Natural killer cell (primary cell): ENCODE data around the gene WDR37. TPM values are rescaled to one million over a fixed set of nuclear protein-coding genes. Genes with fewer than 3 reads are reported as not detected.
"Not testable (repeated sequence)": the region's sequence is repeated elsewhere in the genome, so short reads cannot be mapped to it uniquely, and the experiment has no call there.

Experiments
- ATAC-seq, 3 donors: fragments of 150-1000 bp in 2 of 3; fragments of 200-7000 bp in 1 of 3; cut with Tn5 transposase; 1 replicate in 1 of 3; 2 replicates in 2 of 3; pipeline ENCODE4 v1.10.0; 2021; ENCODE audit warnings: mild to moderate bottlenecking in 2 of 3, moderate library complexity in 2 of 3
- DNase-seq, 2 donors: peaks; one replicate each; pipeline versions ENCODE4 v3.0.0 to v3.0.0-alpha.2; 2013 to 2021; ENCODE audit warnings: mixed read lengths in 1 of 2
- H3K27ac ChIP-seq: one replicate; pipeline ENCODE4 v1.5.1; 2013; ENCODE audit warnings: mild to moderate bottlenecking, low read length
- H3K27me3 ChIP-seq: one replicate; pipeline ENCODE4 v1.6.1; 2013; ENCODE audit warnings: low read length; ENCODE audit not compliant: control insufficient read depth, insufficient read depth
- H3K36me3 ChIP-seq: one replicate; pipeline ENCODE4 v1.6.1; 2013; ENCODE audit warnings: low read length; ENCODE audit not compliant: control insufficient read depth, insufficient read depth
- H3K4me1 ChIP-seq: one replicate; pipeline ENCODE4 v1.6.1; 2013; ENCODE audit warnings: low read length; ENCODE audit not compliant: control insufficient read depth, insufficient read depth
- H3K4me3 ChIP-seq: one replicate; pipeline ENCODE4 v1.5.1; 2013; ENCODE audit warnings: low read length
- H3K9me3 ChIP-seq: one replicate; pipeline ENCODE4 v1.6.1; 2013; ENCODE audit warnings: low read length; ENCODE audit not compliant: control insufficient read depth, insufficient read depth
- H3K27ac Mint-ChIP-seq, 2 donors: one replicate each; pipeline ENCODE4 v1.8.0; 2022; ENCODE audit warnings: mild to moderate bottlenecking in 2 of 2, mixed read lengths in 2 of 2, moderate library complexity in 1 of 2
- H3K27me3 Mint-ChIP-seq, 2 donors: one replicate each; pipeline ENCODE4 v1.8.0; 2022; ENCODE audit warnings: low read depth in 2 of 2, mixed read lengths in 2 of 2
- H3K36me3 Mint-ChIP-seq: one replicate; pipeline ENCODE4 v1.8.0; 2022; ENCODE audit warnings: mixed read lengths
- H3K4me1 Mint-ChIP-seq, 2 donors: one replicate each; pipeline ENCODE4 v1.8.0; 2022; ENCODE audit warnings: mixed read lengths in 2 of 2
- H3K4me3 Mint-ChIP-seq: one replicate; pipeline ENCODE4 v1.8.0; 2022; ENCODE audit warnings: mild to moderate bottlenecking, moderate library complexity, mixed read lengths
- H3K9me3 Mint-ChIP-seq, 2 donors: one replicate each; pipeline ENCODE4 v1.8.0; 2022; ENCODE audit warnings: mixed read lengths in 2 of 2
- CTCF ChIP-seq: fragments of 200-600 bp; IDR thresholded peaks from one replicate; pipeline ENCODE4 v1.8.0; 2022; ENCODE audit warnings: antibody characterized with exemption
- WGBS: methylation state at CpG from one replicate; pipeline ENCODE4 v1.1.7; 2013; ENCODE audit warnings: missing lambda C conversion rate; ENCODE audit not compliant: insufficient coverage; 5-methylcytosine and 5-hydroxymethylcytosine counted together
- intact Hi-C: fragments of 100-400 bp; cut with micrococcal nuclease; formaldehyde crosslinking; loops from one replicate; pipeline ENCODE4 v1.14.2; 2022
- total RNA-seq, 4 donors: library from RNA; stranded (reverse); fragments of 120-200 nt in 1 of 4; gene quantifications; one replicate each; pipeline versions ENCODE4 v1.2.3 to v1.2.4, GENCODE V29; 2013 to 2022

WDR37 gene
- total RNA-seq, 3 donors from 2014 or later (not counting 1 experiment from before 2014, with no cell fraction given) = 56.3 to 59.6 (median 57.6) TPM

GRCh38 chr10:1009071-1009494 is 47.1 kb upstream of the WDR37 start:
- WGBS = 92% methylated on average over 7 of the region's 9 CpGs
- Mint-ChIP-seq H3K27ac (peak overlapping the region in 1 of 2 donors; percentile 67), H3K4me1 (peaks cover 0 to 39% of the 10 kb centered on the region in 2 donors), H3K9me3 (no peaks in the 10 kb centered on the region), H3K36me3 (peaks cover 39% of the 10 kb centered on the region), H3K4me3 (no peak overlapping the region), H3K27me3 (no peaks in the 10 kb centered on the region)
- DNase-seq (no peak), ATAC-seq (no peak)
- Histone ChIP-seq H3K27me3 (no peaks in the 10 kb centered on the region), H3K4me1 (no peaks in the 10 kb centered on the region), H3K36me3 (peaks cover 85% of the 10 kb centered on the region), H3K27ac (peak overlapping the region; percentile 63), H3K4me3 (no peak overlapping the region), H3K9me3 (no peaks in the 10 kb centered on the region)
- TF ChIP-seq CTCF = no peak
- intact Hi-C loops = no loop called here

- intact Hi-C loops = loop anchor here (1.0 to 5.0 kb wide), 3 partner anchors 22 to 52 kb away; partner anchors contain the start of genes GTPBP4 and IDI1
- peaks cover 80% of the 10 kb centered on the region for H3K36me3 ChIP-seq
- Mint-ChIP-seq H3K27ac (peak overlapping the region in 1 of 2 donors; percentile 67), H3K36me3 (peaks cover 39% of the 10 kb centered on the region), H3K4me1 (peaks cover 0 to 39% of the 10 kb centered on the region in 2 donors)
- not testable (repeated sequence) for H3K9me3 Mint-ChIP-seq, H3K27me3 ChIP-seq, H3K4me3 Mint-ChIP-seq, H3K27me3 Mint-ChIP-seq, H3K4me1 ChIP-seq, H3K4me3 ChIP-seq, H3K9me3 ChIP-seq
- DNase-seq (peak in 1 of 2 donors; percentile 31), ATAC-seq (peak in 2 of 3 donors; percentile 91 to 93)
- 78% methylated on average over 6 of the region's 8 CpGs for WGBS
- H3K27ac ChIP-seq = peak overlapping the region; percentile 63
These were observed 46.2 kb upstream of the WDR37 start for GRCh38 chr10:1009947-1010346.

GRCh38 chr10:1010703-1011102 is 45.5 kb upstream of the WDR37 start:
- Mint-ChIP-seq H3K4me1 (peaks cover 0 to 39% of the 10 kb centered on the region in 2 donors), H3K36me3 (peaks cover 35% of the 10 kb centered on the region), H3K4me3 (no peak overlapping the region), H3K9me3 (no peaks in the 10 kb centered on the region), H3K27ac (peak overlapping the region in 1 of 2 donors; percentile 67), H3K27me3 (no peaks in the 10 kb centered on the region)
- Histone ChIP-seq H3K9me3 (no peaks in the 10 kb centered on the region), H3K36me3 (peaks cover 79% of the 10 kb centered on the region), H3K4me1 (no peaks in the 10 kb centered on the region), H3K27ac (no peak overlapping the region), H3K27me3 (no peaks in the 10 kb centered on the region), H3K4me3 (no peak overlapping the region)
- TF ChIP-seq CTCF = no peak
- 98% methylated on average over 7 of the region's 7 CpGs for WGBS
- ATAC-seq (no peak), DNase-seq (no peak)
- intact Hi-C loops = loop anchor here (1.0 to 5.0 kb wide), 3 partner anchors 22 to 52 kb away; partner anchors contain the start of genes GTPBP4 and IDI1

DNA sequence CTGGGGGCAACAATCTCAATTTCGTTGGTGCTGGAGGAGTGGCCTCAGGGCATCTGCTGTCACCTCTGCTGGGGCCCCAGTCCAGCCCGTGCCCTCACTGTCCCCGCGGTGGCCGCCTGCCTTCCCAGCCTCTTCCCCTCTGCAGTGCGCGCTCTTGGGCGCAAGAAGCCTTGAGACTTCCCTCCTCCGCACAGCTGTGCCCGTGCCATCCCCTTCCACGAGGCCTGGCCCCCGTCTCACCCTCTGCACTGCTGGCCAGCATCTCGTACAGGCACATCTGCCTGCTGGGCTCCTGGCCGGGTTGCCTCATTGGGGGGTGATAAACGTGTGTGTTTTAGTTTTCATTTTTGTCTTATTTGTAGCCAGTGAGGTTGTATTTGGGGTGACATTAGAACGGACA is 44.5 kb upstream of the WDR37 start:
- Mint-ChIP-seq H3K4me3 (no peak overlapping the region), H3K36me3 (peaks cover 36% of the 10 kb centered on the region), H3K27ac (peak overlapping the region; percentile 17 to 67), H3K9me3 (no peaks in the 10 kb centered on the region), H3K4me1 (peaks cover 0 to 39% of the 10 kb centered on the region in 2 donors), H3K27me3 (no peaks in the 10 kb centered on the region)
- DNase-seq (no peak), ATAC-seq (peak in 1 of 3 donors; percentile 15)
- Histone ChIP-seq H3K27ac (no peak overlapping the region), H3K4me3 (no peak overlapping the region), H3K36me3 (peaks cover 82% of the 10 kb centered on the region), H3K27me3 (no peaks in the 10 kb centered on the region), H3K4me1 (no peaks in the 10 kb centered on the region), H3K9me3 (no peaks in the 10 kb centered on the region)
- intact Hi-C loops = loop anchor here (5.0 kb wide), 1 partner anchor 51 kb away; no protein-coding TSS in a partner anchor
- TF ChIP-seq CTCF = no peak
- 96% methylated on average over 16 of the region's 16 CpGs for WGBS
